GM19395 (cell line): ENCODE data around the gene DLG2.

Source experiments
- ATAC-seq: cut with Tn5 transposase; IDR thresholded peaks from one replicate; pipeline ENCODE4 v1.9.1; 2021; ENCODE audit warnings: mild to moderate bottlenecking, moderate library complexity; ENCODE audit not compliant: unreplicated experiment

Gene DLG2

DNA sequence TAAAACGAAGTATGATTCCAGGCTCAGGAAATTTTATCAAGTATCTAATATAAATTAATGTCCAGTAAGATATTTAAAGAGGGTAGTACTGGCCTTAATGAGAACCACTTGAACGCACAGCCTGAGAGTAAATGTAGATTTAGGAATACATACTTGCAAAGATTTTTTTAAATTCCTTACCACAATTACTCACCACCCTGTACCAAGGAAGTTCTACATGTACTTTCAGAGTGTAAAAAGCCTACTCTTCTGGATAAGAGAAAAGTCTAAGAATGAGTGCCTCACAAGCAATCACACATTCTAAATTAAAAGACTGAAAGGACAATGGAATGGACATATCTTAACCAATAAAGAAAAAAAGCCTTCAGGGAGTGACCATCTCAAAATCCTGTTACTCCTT, 697.4 kb downstream of the DLG2 start:
- no peak for ATAC-seq

DNA sequence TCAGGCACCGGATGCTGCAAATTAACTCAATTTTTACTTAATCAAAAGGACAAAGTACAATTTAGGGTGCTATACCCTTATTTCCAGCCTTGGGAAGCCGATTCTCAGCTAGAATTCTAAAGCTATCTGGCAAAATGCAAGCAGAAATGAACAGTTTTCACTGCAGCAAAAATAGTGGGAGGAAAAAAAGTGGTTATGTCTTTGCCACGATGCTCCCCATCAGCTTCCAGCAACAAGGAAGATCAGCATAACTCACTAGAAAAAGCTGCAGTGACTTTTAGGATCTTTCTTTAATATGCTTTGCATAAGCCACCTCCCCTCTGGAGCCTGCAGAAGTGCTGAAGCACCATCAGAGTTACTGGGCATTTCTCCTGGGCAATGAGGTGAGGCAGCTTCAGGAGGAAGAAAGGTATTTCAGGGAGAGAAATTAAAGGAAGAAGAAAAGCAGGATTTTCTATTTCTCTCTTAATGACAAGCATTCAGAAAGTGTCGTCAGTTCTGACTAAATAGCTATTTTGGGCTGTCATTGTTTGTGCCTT, 702.9 kb downstream of the DLG2 start:
- ATAC-seq = no peak

DNA sequence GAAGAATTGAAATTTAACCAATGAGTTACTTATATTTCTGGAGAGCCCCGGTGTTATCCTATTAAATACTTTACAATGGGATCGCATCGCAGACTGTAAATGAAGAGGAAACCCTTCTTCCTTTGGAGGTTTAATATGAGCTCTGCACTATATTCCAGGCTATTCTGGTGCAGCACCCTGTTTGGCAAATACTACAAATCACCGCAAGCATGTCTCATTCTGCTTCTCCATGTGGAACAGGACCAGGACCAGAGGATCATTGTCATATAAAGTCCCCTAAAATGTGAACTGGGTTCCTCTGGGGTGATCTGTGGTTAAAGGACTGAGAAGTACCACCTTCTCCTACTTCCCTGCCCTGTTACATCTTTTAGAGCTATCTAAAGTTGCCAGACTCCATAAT, 703.7 kb downstream of the DLG2 start:
- no peak for ATAC-seq

DNA sequence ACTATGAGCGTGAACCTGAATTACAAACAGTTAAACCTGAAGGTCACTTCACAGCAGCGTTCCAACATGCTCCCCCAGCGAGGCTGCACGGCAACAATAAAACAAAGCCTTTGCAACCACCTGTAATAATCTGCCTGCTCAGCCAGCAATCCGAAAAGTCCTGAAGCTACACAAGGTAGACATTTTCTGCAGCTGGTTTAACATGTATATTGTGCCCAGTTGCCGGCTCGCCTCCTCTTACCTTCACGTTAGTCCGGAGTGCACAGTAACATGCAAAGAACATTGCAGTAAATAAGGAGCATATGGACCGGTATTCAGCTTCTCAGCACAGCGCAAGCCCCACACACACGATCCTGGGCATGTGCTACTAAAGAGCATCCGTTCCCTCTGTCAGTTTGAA, 704.3 kb downstream of the DLG2 start:
- ATAC-seq = no peak

DNA sequence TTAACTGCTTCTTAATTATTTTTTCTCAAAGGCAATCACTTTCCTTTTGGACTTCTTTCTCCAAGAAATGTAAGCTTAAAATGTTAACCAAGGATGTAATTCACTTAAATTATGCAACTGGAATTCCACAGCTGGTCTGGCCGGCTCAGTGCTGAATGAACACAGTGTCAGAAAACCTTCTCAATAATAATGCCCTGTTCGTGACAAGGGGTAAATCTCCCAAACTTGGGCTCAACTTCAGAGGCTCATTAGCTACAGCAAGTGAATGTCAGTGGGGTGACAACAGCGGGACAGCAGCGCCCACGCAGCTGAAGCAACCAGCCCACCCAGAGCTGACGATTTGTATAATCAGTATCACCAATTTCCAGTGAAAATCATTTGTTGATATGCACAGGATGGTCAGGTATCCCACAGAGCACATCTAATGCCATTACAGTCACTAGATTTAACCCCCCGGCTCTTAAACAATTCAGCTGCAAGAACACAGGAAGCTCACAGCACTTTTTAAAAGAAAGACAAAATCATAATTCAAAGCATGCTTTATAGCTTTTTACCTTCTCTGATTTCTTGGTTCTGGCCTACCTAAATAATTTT, 704.8 kb downstream of the DLG2 start:
- ATAC-seq = no peak

DNA sequence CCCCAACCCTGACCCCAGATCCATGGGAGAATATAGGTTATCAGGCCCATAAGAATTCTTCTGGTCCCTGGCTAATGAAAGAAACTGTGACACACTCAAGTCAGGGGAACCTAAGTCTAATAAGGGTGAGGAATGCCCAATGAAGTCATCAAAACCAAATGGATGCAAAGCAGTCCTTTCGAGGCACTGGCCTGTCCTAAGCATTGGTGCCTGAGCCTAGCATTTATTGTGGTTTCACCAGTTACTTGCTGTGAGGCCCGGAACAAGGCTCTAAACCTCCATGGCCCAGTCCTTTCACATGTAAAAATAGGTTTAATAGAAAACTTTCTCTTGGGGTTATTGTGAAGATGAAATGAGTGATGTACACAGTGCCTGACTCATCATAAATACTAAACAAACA, 712.6 kb downstream of the DLG2 start:
- no peak for ATAC-seq

DNA sequence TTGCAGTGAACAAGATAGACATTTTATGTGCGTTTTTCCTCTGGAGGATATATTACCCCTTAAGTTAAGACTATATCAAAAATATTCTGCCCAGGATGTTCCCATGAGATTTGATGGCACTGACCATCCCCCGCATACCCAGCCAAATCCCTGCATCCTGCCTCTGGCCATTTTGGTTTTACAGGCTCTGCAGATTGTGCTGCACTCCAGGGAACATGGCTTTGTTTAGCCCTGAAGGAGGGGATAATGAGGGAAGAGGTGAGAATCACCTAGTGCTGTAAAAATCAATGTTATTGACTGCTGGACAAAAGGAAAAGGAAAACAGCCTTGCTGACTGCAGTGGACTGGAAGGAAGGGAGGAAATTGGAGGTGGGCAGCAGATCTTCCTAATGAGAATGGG, 717.4 kb downstream of the DLG2 start:
- ATAC-seq = no peak

DNA sequence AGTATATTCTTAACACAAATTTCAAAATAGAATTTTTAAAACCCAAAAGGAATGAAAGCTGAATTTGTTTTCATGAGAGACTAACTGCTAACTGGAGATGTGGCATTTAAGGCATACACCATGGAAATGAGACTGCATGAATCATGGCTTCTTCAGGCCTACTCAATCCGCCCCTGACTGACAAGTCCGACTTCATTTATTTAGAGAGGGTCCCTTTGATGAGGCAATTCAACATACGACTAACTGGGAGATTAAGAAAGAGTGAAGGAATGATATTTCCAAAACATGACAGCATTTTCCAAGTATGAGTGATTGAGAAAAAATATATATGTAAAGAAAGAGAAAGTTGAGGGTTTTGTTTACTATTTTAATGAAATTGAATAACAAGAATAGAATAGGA, 720.1 kb downstream of the DLG2 start:
- ATAC-seq = no peak

DNA sequence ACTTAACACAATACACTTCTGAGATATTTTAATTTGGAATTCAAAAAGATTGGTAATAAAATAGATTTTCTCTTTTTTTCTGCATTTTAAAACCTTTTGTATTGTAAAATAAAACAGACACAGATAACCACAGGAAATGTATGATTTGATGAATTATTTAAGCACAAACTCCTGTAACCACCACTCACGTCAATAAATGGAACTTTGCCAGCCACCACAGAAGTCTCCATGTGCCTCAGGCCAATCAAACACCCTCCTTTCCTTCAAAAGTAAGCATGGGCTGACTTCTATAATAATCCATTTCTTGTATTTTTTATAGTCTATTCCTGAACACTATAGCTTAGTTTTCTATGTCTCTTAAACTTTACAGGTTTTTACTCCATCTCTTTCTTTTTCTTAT, 721.7 kb downstream of the DLG2 start:
- ATAC-seq = no peak

DNA sequence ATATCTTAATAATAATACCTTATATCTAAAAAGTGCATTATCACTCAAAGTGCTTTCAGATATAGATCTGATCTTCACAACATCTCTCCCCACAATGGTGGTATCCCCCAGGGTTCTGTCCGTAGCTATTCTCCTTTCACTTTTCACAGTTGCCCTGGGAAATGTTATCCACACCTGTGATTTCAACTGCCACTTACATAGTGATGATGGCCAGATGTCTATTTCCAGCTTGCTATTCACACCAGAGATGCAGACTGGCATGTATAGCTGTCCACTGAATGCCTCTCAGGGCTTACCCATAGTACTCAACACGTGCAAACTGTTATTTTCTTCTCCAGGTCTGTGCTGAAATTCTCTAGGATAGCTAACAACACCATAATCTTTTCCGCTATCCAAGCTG, 724.7 kb downstream of the DLG2 start:
- ATAC-seq = no peak

DNA sequence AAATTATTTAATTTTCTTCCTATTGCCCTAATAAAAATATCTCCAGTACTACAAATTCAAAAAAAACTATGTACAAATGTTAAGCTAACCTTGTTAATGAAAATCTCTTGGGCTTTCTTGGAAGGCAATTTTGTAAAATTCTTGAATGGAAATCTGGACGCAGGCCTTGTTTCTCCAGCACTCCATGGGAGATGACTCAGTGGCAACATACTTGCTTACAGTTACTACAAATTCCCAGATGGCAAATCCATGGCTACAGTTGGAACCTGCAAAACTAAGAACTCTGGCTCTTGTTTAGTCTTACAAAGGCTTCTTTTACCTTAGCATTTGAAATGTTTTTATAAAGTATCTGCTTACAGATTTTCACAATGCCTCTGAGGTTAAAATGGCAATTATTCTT, 725.2 kb downstream of the DLG2 start:
- no peak for ATAC-seq

DNA sequence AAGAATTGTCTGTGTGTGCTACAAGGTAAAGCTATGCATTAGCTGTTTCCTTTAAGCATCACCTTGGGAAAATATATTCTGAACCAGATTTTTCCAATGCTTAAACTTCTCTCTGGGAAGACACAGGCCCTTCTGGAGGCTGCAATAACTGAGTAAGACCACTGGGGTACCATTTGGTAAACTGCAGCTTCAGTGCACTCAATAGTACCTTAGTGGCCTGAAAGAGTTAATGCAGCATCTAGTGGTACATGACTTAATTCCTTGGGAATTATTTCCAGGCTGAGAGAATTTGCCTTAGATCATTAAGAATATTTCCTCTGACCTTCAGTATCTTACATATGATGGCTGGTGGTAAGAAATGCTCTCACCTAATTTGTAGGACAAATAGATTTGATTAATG, 727.4 kb downstream of the DLG2 start:
- peak; percentile 74 for ATAC-seq

DNA sequence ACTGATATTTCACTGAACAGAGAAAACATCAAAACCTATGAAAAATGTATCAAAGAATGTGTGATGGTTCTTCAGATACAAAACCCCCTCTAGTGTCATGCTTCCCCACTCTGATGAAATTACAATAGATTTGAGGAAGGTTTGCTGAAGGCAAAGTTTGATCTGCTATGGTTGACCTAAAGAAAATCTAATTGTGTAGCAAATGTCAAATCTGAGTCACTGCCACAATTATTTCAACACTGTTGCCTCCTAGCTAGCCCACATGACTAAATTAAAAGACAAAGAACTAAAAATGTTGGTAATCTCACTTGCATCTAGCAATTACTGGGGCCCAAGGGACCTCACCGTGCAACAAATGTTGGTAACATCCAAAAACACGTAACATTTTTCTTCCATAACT, 728.0 kb downstream of the DLG2 start:
- ATAC-seq = peak; percentile 13

DNA sequence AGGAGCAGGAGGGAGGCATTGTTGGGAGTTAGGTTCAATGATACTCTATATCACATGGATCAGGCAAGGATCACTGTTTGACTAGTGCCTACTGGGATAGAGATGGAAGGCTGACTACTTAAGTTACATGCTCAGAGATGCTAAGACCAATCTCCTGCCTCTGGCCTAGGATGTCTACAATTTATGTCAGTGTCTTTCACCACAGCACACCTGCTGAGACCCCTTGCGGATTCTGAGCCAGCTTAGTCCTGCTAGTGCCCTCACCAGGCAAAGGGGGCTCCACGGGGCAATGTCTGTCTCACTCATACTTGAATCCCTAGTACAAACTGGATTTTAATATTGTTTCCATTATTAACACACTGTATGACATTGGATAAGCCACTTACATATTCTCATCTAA, 732.5 kb downstream of the DLG2 start:
- ATAC-seq = no peak

DNA sequence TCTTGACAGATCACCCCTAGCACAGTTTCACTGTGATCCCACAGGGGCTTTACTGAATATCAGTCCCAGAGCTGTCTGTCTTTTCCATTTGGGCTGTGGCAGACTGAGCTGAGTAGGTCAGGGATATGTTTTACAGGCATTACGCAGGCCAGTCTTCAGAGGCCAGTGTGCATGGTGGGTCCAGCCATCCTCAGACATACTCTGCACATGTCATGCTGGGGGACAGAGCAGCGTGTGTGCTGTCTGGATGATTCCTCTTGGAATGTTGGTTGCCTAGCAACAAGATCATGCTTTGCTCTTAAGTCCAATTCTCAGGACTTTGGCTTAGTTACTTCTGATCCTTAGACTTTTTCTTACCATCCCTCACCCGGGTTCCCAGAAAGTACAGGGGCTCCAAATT, 736.5 kb downstream of the DLG2 start:
- ATAC-seq = no peak

DNA sequence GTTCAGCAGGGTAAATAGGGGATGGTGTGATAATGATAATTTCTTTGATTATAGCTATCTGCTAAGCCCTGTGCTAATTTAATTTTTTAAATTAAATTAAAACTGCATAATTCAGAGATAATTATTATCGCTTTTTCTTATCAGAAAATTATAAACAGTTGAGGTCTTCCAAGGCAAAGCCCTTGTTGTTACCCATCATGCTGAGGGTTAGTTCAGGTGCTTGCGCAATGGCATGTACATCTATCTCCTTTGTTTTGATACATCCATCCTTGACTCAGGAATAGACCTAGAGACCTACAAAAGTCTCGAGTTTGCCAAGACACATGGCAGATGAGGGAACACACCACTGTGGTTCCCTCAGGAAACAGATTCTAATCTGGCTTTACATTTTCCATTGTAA, 737.6 kb downstream of the DLG2 start:
- ATAC-seq = no peak

DNA sequence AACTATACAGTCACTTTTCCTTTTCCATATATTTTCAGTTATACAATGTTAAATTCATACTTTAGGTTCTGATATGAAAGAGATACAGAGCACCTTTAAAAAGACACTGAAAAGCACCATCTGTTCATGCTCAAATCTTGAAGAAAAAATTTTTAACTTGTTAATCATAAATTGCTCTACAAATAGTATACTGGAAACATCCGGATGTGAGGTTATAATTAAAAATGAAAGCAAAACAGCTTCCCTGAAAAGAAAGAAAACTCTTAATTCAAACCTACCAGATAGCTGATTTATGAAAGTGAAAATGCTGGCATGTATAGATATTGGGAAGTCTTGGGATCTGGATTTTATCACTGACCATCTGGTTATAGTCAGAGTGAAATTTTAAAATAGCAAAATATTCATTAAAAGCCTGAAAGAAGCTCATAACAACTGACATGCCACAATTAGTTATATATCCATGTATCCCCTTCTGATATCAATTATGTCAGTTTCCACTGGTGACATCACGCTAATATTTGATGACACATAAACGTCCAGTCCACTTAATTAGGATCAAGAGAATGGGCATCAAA, 740.0 kb downstream of the DLG2 start:
- no peak for ATAC-seq

DNA sequence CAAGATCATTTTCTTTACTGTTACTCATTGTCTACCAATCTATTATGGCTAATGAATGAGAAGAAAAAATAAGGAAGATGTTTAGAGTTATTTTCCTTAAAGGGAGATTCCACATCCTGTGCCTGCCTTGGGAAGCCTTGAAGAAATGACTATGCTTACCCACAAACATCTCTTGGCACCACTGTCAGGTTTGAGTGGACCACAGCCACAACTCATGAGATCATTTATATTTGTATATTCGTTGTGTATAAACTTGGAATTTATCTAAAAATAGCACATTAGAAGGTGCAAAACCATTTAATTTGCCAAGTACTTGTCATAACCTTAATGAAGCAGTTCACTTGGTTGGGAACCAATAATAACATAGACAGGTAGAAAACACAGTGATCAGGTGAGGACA, 740.8 kb downstream of the DLG2 start:
- no peak for ATAC-seq

DNA sequence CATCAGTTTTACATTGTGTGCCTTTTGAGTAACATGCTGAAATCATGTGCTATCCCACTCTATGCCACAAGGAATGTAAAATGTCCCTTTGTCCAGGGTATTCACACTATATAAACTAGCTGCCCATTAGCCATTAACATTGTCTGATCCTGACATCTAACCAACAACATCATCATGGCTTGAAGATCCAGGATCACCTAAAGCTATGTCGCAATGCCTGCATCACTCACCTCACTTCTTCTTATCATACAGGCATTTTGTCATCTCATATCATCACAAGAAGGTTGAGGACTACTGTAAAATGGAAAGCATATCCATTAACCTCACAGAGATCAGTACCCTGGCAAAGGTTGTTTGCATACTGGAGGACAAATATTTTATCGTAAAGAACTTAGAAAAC, 742.3 kb downstream of the DLG2 start:
- no peak for ATAC-seq

DNA sequence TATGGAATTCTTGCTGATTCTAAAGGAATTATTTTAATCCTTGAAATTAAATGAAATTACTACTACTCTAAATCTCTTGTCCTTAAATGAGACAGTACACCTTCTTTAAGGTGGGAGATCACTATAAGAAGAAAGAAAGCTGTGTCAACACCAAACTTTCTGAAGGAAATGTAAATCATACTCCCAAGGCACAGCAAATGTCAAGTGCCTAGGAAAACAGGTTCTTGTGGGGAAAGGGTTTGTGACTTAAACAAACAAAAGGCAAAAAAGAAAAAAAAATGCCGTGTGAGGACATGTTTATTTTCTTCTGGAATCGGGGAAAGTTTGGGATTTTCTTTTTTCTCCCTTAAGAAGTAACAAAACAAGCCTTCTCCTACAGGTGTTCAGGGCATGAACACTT, 745.1 kb downstream of the DLG2 start:
- no peak for ATAC-seq

DNA sequence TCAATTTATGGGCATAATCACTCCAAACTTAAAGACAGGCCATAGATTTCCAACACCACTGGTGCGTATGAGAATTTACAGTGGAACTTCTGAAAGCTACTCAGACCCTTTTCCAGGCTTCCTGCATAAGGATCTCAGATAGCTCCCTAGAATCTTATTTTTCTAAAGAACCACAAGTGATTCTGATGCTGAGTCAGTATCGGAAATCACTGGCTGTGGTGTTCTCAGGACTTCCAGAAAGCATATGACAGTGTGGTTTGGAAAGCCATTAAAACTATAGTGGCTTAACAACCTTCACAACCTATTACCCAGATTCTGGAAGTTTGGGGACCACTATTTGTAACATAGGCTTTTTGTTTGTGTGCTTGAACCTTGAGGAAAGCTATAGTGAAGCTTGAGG, 756.0 kb downstream of the DLG2 start:
- ATAC-seq = no peak

DNA sequence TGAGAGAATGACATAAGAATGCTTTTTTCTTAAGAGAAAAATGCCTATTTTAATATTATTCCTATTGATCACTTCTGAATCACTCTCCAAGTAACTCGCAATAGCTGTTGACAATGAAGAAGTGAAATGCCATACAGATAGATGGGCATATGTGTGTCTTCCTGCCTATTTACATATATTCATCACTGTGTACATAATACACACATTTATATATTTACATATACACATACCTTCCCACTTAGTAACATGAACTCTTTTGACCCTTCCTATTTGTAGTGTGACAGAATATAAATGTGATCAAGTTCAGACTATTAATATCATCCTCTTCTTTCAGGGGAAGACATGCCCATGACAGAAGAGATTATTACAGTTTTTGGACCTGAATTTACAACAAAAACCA, 756.7 kb downstream of the DLG2 start:
- no peak for ATAC-seq

DNA sequence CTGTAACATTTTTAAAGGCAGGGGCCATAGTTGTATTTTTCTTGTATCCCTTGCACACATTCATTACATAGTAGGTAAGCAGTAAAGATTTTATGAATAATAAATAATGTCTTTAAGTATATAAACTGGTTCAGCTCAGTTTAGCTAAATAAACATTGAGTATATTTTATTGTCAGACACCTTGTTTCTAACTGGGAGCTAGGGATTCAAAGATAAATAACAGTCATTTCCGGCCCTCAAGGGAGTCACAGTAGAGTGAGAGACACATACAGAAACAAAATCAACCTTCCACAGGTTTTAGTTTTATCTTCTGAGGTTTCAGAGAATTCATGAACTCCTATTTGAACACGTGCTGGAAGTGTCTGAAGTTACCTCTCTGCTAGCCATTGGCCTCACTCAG, 760.2 kb downstream of the DLG2 start:
- no peak for ATAC-seq
